GM23248 (cell line): ENCODE data around the gene MGMT. TPM values are rescaled to one million over a fixed set of nuclear protein-coding genes. Genes with fewer than 3 reads are reported as not detected.

ENCODE experiments used
- DNase-seq: peaks from one replicate; pipeline ENCODE4 v3.0.0-alpha.2; 2015
- H2AFZ ChIP-seq: fragments of 200-600 bp; sonication (generic); 2 replicates; pipeline ENCODE4 v1.6.1; 2016; ENCODE audit warnings: antibody characterized with exemption
- H3F3A ChIP-seq: fragments of 200-600 bp; sonication (generic); 2 replicates; pipeline ENCODE4 v1.6.1; 2016; ENCODE audit warnings: mild to moderate bottlenecking, antibody characterized with exemption, mixed run types; ENCODE audit not compliant: insufficient read depth
- H3K27ac ChIP-seq: fragments of 200-600 bp; sonication (generic); 2 replicates; pipeline ENCODE4 v1.5.1; 2016; ENCODE audit warnings: mild to moderate bottlenecking
- H3K27me3 ChIP-seq: fragments of 200-600 bp; sonication (generic); replicated peaks from 2 replicates; pipeline ENCODE4 v1.6.1; 2016; ENCODE audit warnings: mild to moderate bottlenecking; ENCODE audit not compliant: insufficient read depth
- H3K36me3 ChIP-seq: fragments of 200-600 bp; sonication (generic); 2 replicates; pipeline ENCODE4 v1.6.1; 2016; ENCODE audit warnings: low read depth, mild to moderate bottlenecking
- H3K4me1 ChIP-seq: fragments of 200-600 bp; sonication (generic); 2 replicates; pipeline ENCODE4 v1.6.1; 2016; ENCODE audit warnings: mild to moderate bottlenecking; ENCODE audit not compliant: insufficient read depth
- H3K4me2 ChIP-seq: fragments of 200-600 bp; sonication (generic); one replicate; pipeline ENCODE4 v1.6.1; 2016; ENCODE audit warnings: mild to moderate bottlenecking; ENCODE audit not compliant: unreplicated experiment
- H3K4me3 ChIP-seq: fragments of 200-600 bp; sonication (generic); 2 replicates; pipeline ENCODE4 v1.5.1; 2016; ENCODE audit warnings: mild to moderate bottlenecking
- H3K79me2 ChIP-seq: fragments of 200-600 bp; sonication (generic); 2 replicates; pipeline ENCODE4 v1.6.1; 2016; ENCODE audit warnings: mild to moderate bottlenecking; ENCODE audit not compliant: insufficient read depth
- H3K9ac ChIP-seq: fragments of 200-600 bp; sonication (generic); 2 replicates; pipeline ENCODE4 v1.6.1; 2016; ENCODE audit warnings: mild to moderate bottlenecking
- H3K9me2 ChIP-seq: fragments of 200-600 bp; sonication (generic); 2 replicates; pipeline ENCODE4 v1.6.1; 2016; ENCODE audit warnings: mixed run types, mild to moderate bottlenecking, moderate library complexity; ENCODE audit not compliant: insufficient read depth
- H3K9me3 ChIP-seq: fragments of 200-600 bp; sonication (generic); one replicate; pipeline ENCODE4 v1.6.1; 2017; ENCODE audit warnings: low read depth
- H4K20me1 ChIP-seq: fragments of 200-600 bp; sonication (generic); 2 replicates; pipeline ENCODE4 v1.6.0; 2016; ENCODE audit not compliant: insufficient read depth
- EZH2 ChIP-seq: fragments of 200-600 bp; sonication (generic); IDR thresholded peaks from 2 replicates; pipeline ENCODE4 v1.6.1; 2018; ENCODE audit warnings: antibody characterized with exemption, mild to moderate bottlenecking; ENCODE audit not compliant: insufficient read depth, poor library complexity, severe bottlenecking
- EZH2phosphoT487 ChIP-seq: fragments of 200-600 bp; sonication (generic); IDR thresholded peaks from 2 replicates; pipeline ENCODE4 v1.6.1; 2018; ENCODE audit warnings: antibody characterized with exemption, moderate library complexity, mild to moderate bottlenecking, low read depth; ENCODE audit not compliant: insufficient read depth
- WGBS, 2 experiments: methylation state at CpG; one replicate each; pipeline ENCODE4 v1.1.6; 2015 to 2017; ENCODE audit warnings: low lambda C conversion rate in 2 of 2, low coverage in 1 of 2; ENCODE audit errors: missing lambda C conversion rate in 2 of 2; 5-methylcytosine and 5-hydroxymethylcytosine counted together
- in situ Hi-C: fragments of 300-500 bp; cut with MboI; formaldehyde crosslinking; loops from 2 replicates; pipeline ENCODE4 v1.15.0; 2020
- polyA plus RNA-seq: library from polyadenylated mRNA; unstranded; fragments of >200 nt; fragmentation: Nextera tagmentation; extraction: Ambion mirVana; gene quantifications from 2 replicates; pipeline ENCODE4 v1.2.1, GENCODE V29; 2016
- total RNA-seq: library from RNA; depleted of rRNA; stranded (reverse); fragments of >200 nt; shearing (Covaris generic); gene quantifications from 2 replicates; pipeline ENCODE4 v1.2.3, GENCODE V29; 2014

MGMT gene
- total and polyA plus RNA-seq, 2 experiments from 2014 or later, result 28.5 to 35.1 TPM

DNA sequence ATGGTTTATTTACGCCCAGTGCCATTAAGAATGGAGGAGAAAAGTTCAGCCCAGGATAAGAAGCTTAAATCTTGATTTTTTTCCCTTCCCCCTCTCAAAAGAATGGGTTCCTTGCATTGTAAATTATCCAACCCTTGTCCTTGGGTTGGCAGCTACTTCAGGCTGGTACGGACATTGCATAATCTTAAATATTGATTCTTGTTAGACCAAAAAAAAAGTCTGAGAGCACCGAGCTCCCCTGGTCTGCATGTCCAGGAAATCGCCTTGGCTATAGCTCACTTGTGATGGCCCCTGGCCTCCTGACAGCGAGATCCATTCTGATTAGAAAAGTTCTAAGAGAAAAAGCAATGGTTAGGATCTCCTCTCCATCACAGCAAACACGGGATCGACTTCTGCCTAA, 345.4 kb downstream of the MGMT start:
- DNase-seq, result no peak
- Histone ChIP-seq H3K4me2 (no peak overlapping the region), H3K27me3 (no peaks in the 10 kb centered on the region), H3K4me3 (no peak overlapping the region), H3K27ac (no peak overlapping the region), H3F3A (no peaks in the 10 kb centered on the region), H3K9ac (no peak overlapping the region), H3K4me1 (no peaks in the 10 kb centered on the region), H3K36me3 (no peaks in the 10 kb centered on the region), H3K9me2 (no peaks in the 10 kb centered on the region), H4K20me1 (no peaks in the 10 kb centered on the region), H3K79me2 (no peaks in the 10 kb centered on the region), H3K9me3 (no peaks in the 10 kb centered on the region), H2AFZ (no peak overlapping the region)
- in situ Hi-C loops, result no loop called here
- TF ChIP-seq EZH2phosphoT487 (no peak), EZH2 (no peak)
- 25% methylated on average over 7 of the region's 7 CpGs for WGBS, 2 experiments

DNA sequence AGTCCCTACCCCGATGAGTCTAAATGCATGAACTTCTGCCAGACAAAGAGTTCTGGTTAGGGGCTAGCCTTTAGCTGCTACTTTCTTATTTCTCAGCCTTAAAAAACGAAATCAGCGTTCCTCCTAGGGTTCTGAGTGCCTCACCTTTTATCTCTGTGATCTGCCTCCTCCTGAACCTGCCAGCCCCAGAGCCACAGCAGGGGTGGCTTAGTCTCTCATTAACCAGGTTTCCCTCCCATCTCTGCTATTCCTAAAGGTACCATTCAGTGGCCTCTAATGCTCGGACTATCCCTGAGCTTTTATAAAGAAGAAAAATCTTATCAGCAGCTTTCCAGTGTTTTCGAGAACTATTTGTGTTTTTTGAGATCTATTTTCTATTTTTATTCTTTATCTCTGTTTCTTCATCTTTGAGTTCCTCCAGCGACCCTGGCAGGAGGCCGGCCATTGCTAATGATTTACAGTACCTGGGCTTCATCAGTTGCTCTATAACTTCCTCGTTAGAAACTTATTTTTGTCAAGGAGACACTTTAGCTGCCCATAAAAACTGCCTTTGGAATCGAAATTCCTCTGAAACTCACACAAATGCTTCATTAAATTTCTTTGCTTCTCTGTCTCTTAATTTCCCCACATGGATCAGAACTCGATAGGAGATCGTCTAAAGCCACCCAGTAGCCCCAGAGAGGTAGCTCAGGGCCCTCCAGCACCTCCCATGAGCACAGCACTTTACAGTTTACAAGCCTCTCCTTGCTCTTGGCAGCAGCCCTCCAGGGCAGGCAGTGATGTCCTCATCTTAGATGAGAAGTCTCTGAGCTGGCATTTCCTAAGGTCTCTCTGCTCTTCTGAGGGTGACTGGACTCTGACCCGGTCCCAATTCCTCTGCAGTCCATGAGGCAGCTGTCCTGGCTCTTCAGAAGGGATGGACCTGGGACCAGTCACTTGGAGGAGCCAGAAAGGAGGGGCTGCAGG, 347.9 kb downstream of the MGMT start:
- H3F3A ChIP-seq, result no peaks in the 10 kb centered on the region
- H3K27me3 ChIP-seq, result no peaks in the 10 kb centered on the region
- TF ChIP-seq EZH2 (no peak), EZH2phosphoT487 (no peak)
- no peak overlapping the region for H3K4me3 ChIP-seq
- in situ Hi-C loops, result no loop called here
- DNase-seq, result no peak
- no peaks in the 10 kb centered on the region for H3K79me2 ChIP-seq
- no peaks in the 10 kb centered on the region for H3K36me3 ChIP-seq
- H3K27ac ChIP-seq, result no peak overlapping the region
- H3K9ac ChIP-seq, result no peak overlapping the region
- H3K9me2 ChIP-seq, result no peaks in the 10 kb centered on the region
- no peak overlapping the region for H2AFZ ChIP-seq
- H3K9me3 ChIP-seq, result no peaks in the 10 kb centered on the region
- no peaks in the 10 kb centered on the region for H4K20me1 ChIP-seq
- 10 to 12% methylated on average over 12 of the region's 12 CpGs for whole genome bisulfite sequencing, 2 experiments
- no peak overlapping the region for H3K4me2 ChIP-seq
- H3K4me1 ChIP-seq, result no peaks in the 10 kb centered on the region

DNA sequence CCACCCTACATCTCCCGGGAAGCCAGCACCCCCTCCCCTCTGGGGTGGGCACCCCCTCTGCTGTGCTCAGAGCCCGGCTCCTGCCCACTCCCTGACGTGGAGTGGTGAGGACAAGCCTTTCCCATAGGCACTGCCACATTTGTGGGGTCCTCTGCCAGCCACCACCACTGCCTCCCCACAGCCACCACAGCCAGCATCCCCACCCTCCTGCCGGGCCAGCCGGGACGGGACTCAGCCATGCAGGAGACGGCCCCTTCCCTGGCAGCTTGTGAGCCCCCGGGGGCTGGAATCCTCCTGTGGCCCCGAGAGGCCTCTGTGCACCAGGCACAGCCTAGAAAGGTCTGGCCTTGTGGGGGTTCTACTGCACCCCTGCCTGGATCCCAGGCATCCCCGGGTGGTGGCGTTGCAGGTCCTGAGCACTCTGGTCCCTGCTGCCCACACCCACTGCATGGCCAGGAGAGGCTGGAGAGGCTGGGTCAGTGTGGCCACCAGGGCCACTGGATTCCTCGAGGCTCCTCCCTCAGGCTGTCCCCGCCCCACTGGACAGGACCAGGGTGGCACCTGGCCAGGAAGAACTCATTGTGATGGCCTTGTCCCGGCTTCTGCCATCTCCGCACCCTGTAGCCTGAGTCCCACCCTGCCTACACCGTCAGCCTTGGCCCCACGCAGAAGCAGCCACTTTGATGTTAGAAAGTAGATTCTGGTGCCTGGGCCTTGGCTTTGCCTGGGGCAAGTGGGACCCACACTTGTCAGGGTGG, 349.0 kb downstream of the MGMT start:
- in situ Hi-C loops, result no loop called here
- no peaks in the 10 kb centered on the region for H3K36me3 ChIP-seq
- H4K20me1 ChIP-seq, result no peaks in the 10 kb centered on the region
- no peaks in the 10 kb centered on the region for H3K9me3 ChIP-seq
- no peaks in the 10 kb centered on the region for H3K4me1 ChIP-seq
- no peak overlapping the region for H3K27ac ChIP-seq
- H3K4me3 ChIP-seq, result no peak overlapping the region
- H3K4me2 ChIP-seq, result no peak overlapping the region
- no peak for DNase-seq
- TF ChIP-seq EZH2 (no peak), EZH2phosphoT487 (no peak)
- H2AFZ ChIP-seq, result no peak overlapping the region
- no peaks in the 10 kb centered on the region for H3F3A ChIP-seq
- H3K9ac ChIP-seq, result no peak overlapping the region
- H3K79me2 ChIP-seq, result no peaks in the 10 kb centered on the region
- 32 to 41% methylated on average over 15 to 16 of the region's 17 CpGs for WGBS, 2 experiments
- no peaks in the 10 kb centered on the region for H3K27me3 ChIP-seq
- H3K9me2 ChIP-seq, result no peaks in the 10 kb centered on the region

DNA sequence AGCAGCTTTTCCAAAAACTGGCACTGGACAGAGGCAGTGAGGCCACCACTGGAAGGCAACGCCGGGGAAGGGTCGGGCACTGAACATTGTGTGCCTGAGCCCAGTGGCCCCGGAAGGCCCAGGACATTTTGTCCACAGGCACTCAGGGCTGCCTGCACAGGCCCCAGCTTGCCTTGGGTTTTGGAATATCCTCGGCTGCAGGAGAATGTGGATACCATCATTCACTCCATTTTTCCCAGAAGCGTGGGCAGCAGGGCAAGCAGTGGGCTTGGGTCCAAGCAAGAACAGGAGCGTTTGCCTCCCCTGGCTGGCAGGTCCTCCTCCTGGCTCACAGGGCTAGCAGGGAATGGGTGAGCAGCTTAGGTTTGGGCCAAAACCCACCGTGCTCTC, 349.6 kb downstream of the MGMT start:
- Histone ChIP-seq H3K4me2 (no peak overlapping the region), H3K27ac (no peak overlapping the region), H2AFZ (no peak overlapping the region), H3K36me3 (no peaks in the 10 kb centered on the region), H3K4me3 (no peak overlapping the region), H3K9me2 (no peaks in the 10 kb centered on the region), H3K9ac (no peak overlapping the region), H3K4me1 (no peaks in the 10 kb centered on the region), H3K9me3 (no peaks in the 10 kb centered on the region), H3K27me3 (no peaks in the 10 kb centered on the region), H3K79me2 (no peaks in the 10 kb centered on the region), H3F3A (no peaks in the 10 kb centered on the region), H4K20me1 (no peaks in the 10 kb centered on the region)
- in situ Hi-C loops, result no loop called here
- no peak for TF ChIP-seq EZH2
- no peak for TF ChIP-seq EZH2phosphoT487
- DNase-seq, result no peak
- WGBS, 2 experiments, result 21 to 24% methylated on average over 8 of the region's 8 CpGs
